ENCODE results near the gene PLEKHG4. TPM values are rescaled to one million over a fixed set of nuclear protein-coding genes. Genes with fewer than 3 reads are reported as not detected.

PLEKHG4 gene
- polyA plus RNA-seq, 1 donor, result 9.2 TPM

GRCh38 chr16:67305216-67306071, 26.1 kb downstream of the PLEKHG4 start:
- no peaks in the 10 kb centered on the region for H3K9me3 ChIP-seq (ENCODE audit: control insufficient read depth, low read depth, low read length)
- H3K4me1 ChIP-seq (ENCODE audit: control insufficient read depth, insufficient read depth, low read length), result no peaks in the 10 kb centered on the region
- no peak overlapping the region for H3K27ac ChIP-seq (ENCODE audit: low read length)
- H3K4me3 ChIP-seq (ENCODE audit: low read length), result no peak overlapping the region
- no peak for DNase-seq
- H3K36me3 ChIP-seq (ENCODE audit: control insufficient read depth, insufficient read depth, low read length), result no peaks in the 10 kb centered on the region
- H3K27me3 ChIP-seq (ENCODE audit: control insufficient read depth, insufficient read depth, low read length), result no peaks in the 10 kb centered on the region
- 93% methylated on average over 3 of the region's 13 CpGs for WGBS (ENCODE audit: insufficient coverage, low lambda C conversion rate)

GRCh38 chr16:67310561-67310960, 31.2 kb downstream of the PLEKHG4 start:
- Histone ChIP-seq H3K4me3 (ENCODE audit: low read length) (no peak overlapping the region), H3K4me1 (ENCODE audit: control insufficient read depth, insufficient read depth, low read length) (no peaks in the 10 kb centered on the region), H3K36me3 (ENCODE audit: control insufficient read depth, insufficient read depth, low read length) (no peaks in the 10 kb centered on the region), H3K27ac (ENCODE audit: low read length) (no peak overlapping the region), H3K9me3 (ENCODE audit: control insufficient read depth, low read depth, low read length) (no peaks in the 10 kb centered on the region), H3K27me3 (ENCODE audit: control insufficient read depth, insufficient read depth, low read length) (no peaks in the 10 kb centered on the region)
- WGBS (ENCODE audit: insufficient coverage, low lambda C conversion rate), result 100% methylated on average over 1 of the region's 3 CpGs
- no peak for DNase-seq

DNA sequence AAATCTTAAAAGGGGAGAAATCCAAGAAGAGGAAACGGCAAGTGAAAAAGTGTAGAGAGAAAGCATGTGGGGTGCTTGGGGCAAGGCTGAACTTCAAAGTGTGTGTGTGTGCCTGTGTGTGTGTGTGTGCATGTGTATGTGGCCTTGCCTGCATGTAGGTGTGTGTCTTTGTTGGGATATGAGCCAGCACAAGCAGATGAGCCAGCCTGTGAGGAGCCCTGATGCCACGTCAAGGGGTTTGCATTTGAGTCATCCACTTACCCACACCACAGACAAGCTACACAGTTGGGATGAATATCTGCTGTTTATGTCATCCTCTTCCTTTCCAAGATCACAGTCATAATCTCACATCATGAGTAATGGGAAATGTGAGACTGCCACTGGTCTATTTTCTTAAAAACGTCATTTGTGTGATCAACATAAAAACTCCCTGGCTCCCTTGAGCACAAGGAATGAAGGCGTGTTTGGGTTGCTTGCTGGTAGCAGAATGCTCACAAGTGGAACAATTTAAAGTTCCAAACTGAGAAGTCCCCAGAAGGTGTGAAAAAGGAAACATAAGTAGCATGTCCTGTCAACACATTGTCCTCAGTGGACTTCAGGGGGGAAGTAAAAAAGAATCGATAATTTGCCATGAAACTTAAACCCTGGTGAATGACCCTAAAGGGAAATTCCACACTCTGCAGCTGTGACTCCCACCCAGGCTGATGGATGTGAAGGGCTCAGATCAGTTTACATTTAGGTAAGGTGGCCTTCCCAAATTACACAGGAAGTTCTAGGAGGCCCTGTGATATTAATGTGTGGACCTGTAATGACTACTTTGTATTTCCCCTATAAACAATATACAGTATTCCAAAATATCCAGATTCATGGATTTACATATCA, 32.5 kb downstream of the PLEKHG4 start:
- peak in 1 of 2 donors; percentile 36 for DNase-seq
- WGBS (ENCODE audit: insufficient coverage, low lambda C conversion rate), result 100% methylated on average over 1 of the region's 5 CpGs
- no peaks in the 10 kb centered on the region for H3K9me3 ChIP-seq (ENCODE audit: control insufficient read depth, low read depth, low read length)
- no peaks in the 10 kb centered on the region for H3K27me3 ChIP-seq (ENCODE audit: control insufficient read depth, insufficient read depth, low read length)
- no peaks in the 10 kb centered on the region for H3K4me1 ChIP-seq (ENCODE audit: control insufficient read depth, insufficient read depth, low read length)
- H3K27ac ChIP-seq (ENCODE audit: low read length), result no peak overlapping the region
- H3K36me3 ChIP-seq (ENCODE audit: control insufficient read depth, insufficient read depth, low read length), result no peaks in the 10 kb centered on the region
- no peak overlapping the region for H3K4me3 ChIP-seq (ENCODE audit: low read length)

DNA sequence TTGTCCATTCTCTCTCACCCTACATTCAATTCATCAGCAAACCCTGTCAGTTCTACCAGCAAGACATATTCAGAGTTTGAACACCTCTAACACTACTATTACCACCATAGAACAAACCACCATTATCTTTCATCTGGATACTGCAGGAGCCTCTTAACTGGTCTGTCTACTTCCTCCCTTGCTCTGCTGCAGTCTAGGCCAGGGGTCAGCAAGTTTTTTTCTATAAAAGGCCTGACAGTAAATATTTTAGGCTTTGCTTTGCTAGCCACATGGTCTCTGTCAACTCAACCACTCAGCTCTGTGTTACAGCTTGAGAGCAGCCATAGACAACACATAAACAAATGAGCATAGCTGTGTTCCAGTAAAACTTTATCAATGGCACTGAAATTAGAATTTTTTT, 33.4 kb downstream of the PLEKHG4 start:
- Histone ChIP-seq H3K27me3 (ENCODE audit: control insufficient read depth, insufficient read depth, low read length) (no peaks in the 10 kb centered on the region), H3K36me3 (ENCODE audit: control insufficient read depth, insufficient read depth, low read length) (no peaks in the 10 kb centered on the region), H3K4me3 (ENCODE audit: low read length) (no peak overlapping the region), H3K4me1 (ENCODE audit: control insufficient read depth, insufficient read depth, low read length) (no peaks in the 10 kb centered on the region), H3K27ac (ENCODE audit: low read length) (no peak overlapping the region), H3K9me3 (ENCODE audit: control insufficient read depth, low read depth, low read length) (no peaks in the 10 kb centered on the region)
- DNase-seq, result no peak

DNA sequence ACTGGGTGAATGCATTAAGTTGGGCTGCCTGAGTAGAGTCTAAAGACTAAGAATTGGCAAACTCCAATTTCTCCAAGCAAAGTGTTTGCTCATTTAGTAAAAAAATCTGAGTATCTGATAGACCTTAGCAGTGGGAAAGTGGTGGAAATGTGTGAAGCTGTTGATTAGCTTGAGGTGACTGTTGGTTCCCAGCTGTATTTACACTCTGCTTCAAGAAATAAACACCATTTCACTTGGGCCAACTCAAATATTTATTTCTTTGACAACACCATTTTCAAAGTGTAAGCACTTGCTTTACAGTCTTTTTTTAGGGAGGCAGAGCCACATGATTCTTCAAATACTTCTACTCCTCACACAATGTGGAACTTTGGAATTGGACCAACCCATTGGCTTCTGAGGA, 38.5 kb downstream of the PLEKHG4 start:
- Histone ChIP-seq H3K4me3 (ENCODE audit: low read length) (no peak overlapping the region), H3K4me1 (ENCODE audit: control insufficient read depth, insufficient read depth, low read length) (no peaks in the 10 kb centered on the region), H3K9me3 (ENCODE audit: control insufficient read depth, low read depth, low read length) (no peaks in the 10 kb centered on the region), H3K27me3 (ENCODE audit: control insufficient read depth, insufficient read depth, low read length) (no peaks in the 10 kb centered on the region), H3K36me3 (ENCODE audit: control insufficient read depth, insufficient read depth, low read length) (no peaks in the 10 kb centered on the region), H3K27ac (ENCODE audit: low read length) (no peak overlapping the region)
- no peak for DNase-seq

- Histone ChIP-seq H3K27me3 (ENCODE audit: control insufficient read depth, insufficient read depth, low read length) (peaks cover 10% of the 10 kb centered on the region), H3K4me1 (ENCODE audit: control insufficient read depth, insufficient read depth, low read length) (peaks cover 7% of the 10 kb centered on the region), H3K9me3 (ENCODE audit: control insufficient read depth, low read depth, low read length) (peaks cover 3% of the 10 kb centered on the region), H3K36me3 (ENCODE audit: control insufficient read depth, insufficient read depth, low read length) (no peaks in the 10 kb centered on the region), H3K4me3 (ENCODE audit: low read length) (peak overlapping the region; percentile 53), H3K27ac (ENCODE audit: low read length) (no peak overlapping the region)
- DNase-seq, result no peak
- no CpG with 5 or more reads among the region's 11 CpGs for WGBS (ENCODE audit: insufficient coverage, low lambda C conversion rate)
These were observed 46.8 kb downstream of the PLEKHG4 start for GRCh38 chr16:67326115-67326471.

DNA sequence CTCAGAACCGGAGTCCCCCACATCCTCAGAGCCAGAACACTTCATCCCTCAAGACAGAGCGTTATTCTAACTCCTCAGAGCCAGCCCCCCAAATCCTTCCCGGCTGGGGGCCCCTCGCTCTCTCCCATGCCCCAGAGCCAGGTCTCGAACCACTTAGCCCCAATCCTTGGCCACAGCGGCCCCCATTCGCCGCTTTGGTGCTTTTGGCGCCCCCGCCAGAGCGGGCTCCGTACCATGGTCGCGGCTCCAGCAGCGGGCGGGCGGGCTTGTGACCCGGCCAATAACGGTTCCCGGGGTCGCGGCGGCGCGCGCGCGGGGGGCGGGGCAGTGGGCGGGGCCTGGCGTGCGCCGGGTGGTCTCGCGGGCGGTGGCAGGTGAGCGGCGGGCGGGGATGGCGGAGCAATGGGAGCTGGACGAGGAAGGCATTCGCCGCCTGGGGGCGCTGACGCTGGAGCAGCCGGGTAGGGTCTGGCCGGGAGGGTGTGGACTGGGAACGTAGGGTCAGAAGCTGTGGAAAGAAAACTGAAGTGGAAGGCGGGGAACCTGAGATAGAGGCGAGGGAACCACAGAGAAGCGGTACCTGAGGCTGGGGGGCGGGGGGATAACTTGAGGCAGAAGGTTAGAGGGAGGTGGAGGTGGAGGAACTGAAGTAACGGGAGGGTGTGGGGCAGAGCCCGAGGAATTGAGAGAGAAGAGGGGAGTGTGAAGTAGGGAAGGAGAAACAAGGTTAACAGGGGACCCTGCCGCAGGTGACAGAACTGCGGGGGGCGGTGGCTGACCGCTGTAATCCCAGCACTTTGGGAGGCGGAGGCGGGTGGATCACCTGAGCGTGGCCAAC, 47.4 kb downstream of the PLEKHG4 start, which contains the start of the genes KCTD19 and LRRC36:
Gene KCTD19, minus strand, starts transcription at position 270 of the 838 bp plus-strand sequence. Its CDS starts 34 bp downstream, at position 236.
Gene LRRC36, plus strand, starts transcription at position 344 of the 838 bp plus-strand sequence. Its CDS starts 48 bp downstream, at position 392.
- DNase-seq, result peak; percentile 64 to 74
- peak within 1 kb of the TSS; percentile 53 for H3K4me3 ChIP-seq (ENCODE audit: low read length)
- peaks cover 3% of the 10 kb centered on the region for H3K9me3 ChIP-seq (ENCODE audit: control insufficient read depth, low read depth, low read length)
- H3K27ac ChIP-seq (ENCODE audit: low read length), result no peak within 1 kb of the TSS
- peaks cover 8% of the 10 kb centered on the region for H3K4me1 ChIP-seq (ENCODE audit: control insufficient read depth, insufficient read depth, low read length)
- no peaks in the 10 kb centered on the region for H3K36me3 ChIP-seq (ENCODE audit: control insufficient read depth, insufficient read depth, low read length)
- WGBS (ENCODE audit: insufficient coverage, low lambda C conversion rate), result no CpG with 5 or more reads among the region's 61 CpGs
- peaks cover 10% of the 10 kb centered on the region for H3K27me3 ChIP-seq (ENCODE audit: control insufficient read depth, insufficient read depth, low read length)

GRCh38 chr16:67327743-67328142, 48.4 kb downstream of the PLEKHG4 start:
- WGBS (ENCODE audit: insufficient coverage, low lambda C conversion rate), result 72% methylated on average over 3 of the region's 3 CpGs
- no peak overlapping the region for H3K27ac ChIP-seq (ENCODE audit: low read length)
- no peak overlapping the region for H3K4me3 ChIP-seq (ENCODE audit: low read length)
- peaks cover 3% of the 10 kb centered on the region for H3K9me3 ChIP-seq (ENCODE audit: control insufficient read depth, low read depth, low read length)
- H3K4me1 ChIP-seq (ENCODE audit: control insufficient read depth, insufficient read depth, low read length), result peaks cover 8% of the 10 kb centered on the region
- no peak for DNase-seq
- no peaks in the 10 kb centered on the region for H3K36me3 ChIP-seq (ENCODE audit: control insufficient read depth, insufficient read depth, low read length)
- H3K27me3 ChIP-seq (ENCODE audit: control insufficient read depth, insufficient read depth, low read length), result peaks cover 10% of the 10 kb centered on the region

GRCh38 chr16:67329901-67330300, 50.6 kb downstream of the PLEKHG4 start:
- Histone ChIP-seq H3K36me3 (ENCODE audit: control insufficient read depth, insufficient read depth, low read length) (no peaks in the 10 kb centered on the region), H3K4me3 (ENCODE audit: low read length) (no peak overlapping the region), H3K27ac (ENCODE audit: low read length) (no peak overlapping the region), H3K9me3 (ENCODE audit: control insufficient read depth, low read depth, low read length) (peaks cover 3% of the 10 kb centered on the region), H3K27me3 (ENCODE audit: control insufficient read depth, insufficient read depth, low read length) (peaks cover 9% of the 10 kb centered on the region), H3K4me1 (ENCODE audit: control insufficient read depth, insufficient read depth, low read length) (peaks cover 8% of the 10 kb centered on the region)
- no CpG with 5 or more reads among the region's 5 CpGs for WGBS (ENCODE audit: insufficient coverage, low lambda C conversion rate)
- peak; percentile 19 to 64 for DNase-seq

DNA sequence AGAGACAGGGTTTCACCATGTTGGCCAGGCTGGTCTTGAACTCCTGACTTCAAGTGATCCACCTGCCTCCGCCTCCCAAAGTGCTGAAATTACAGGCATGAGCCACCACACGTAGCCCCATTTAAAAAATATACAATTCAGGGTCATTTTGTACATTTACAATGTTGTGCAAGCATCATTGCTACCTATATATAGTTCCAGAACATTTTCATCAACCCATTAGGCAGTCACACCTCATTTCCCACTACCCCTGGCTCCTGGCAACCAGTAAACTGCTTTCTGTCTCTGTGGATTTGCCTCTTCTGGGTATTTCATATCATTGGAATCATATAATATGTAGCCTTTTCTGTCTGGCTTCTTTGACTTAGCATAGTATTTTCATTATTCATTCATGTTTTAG, 54.0 kb downstream of the PLEKHG4 start:
- H3K4me3 ChIP-seq (ENCODE audit: low read length), result no peak overlapping the region
- H3K27ac ChIP-seq (ENCODE audit: low read length), result no peak overlapping the region
- no peak for DNase-seq
- no peaks in the 10 kb centered on the region for H3K36me3 ChIP-seq (ENCODE audit: control insufficient read depth, insufficient read depth, low read length)
- H3K4me1 ChIP-seq (ENCODE audit: control insufficient read depth, insufficient read depth, low read length), result peaks cover 3% of the 10 kb centered on the region
- WGBS (ENCODE audit: insufficient coverage, low lambda C conversion rate), result no CpG with 5 or more reads among the region's 2 CpGs
- H3K9me3 ChIP-seq (ENCODE audit: control insufficient read depth, low read depth, low read length), result peaks cover 6% of the 10 kb centered on the region
- no peaks in the 10 kb centered on the region for H3K27me3 ChIP-seq (ENCODE audit: control insufficient read depth, insufficient read depth, low read length)

Data from large intestine (tissue), 3 donors.